Measurements from ENCODE around the gene N4BP2L1.

N4BP2L1 gene

DNA sequence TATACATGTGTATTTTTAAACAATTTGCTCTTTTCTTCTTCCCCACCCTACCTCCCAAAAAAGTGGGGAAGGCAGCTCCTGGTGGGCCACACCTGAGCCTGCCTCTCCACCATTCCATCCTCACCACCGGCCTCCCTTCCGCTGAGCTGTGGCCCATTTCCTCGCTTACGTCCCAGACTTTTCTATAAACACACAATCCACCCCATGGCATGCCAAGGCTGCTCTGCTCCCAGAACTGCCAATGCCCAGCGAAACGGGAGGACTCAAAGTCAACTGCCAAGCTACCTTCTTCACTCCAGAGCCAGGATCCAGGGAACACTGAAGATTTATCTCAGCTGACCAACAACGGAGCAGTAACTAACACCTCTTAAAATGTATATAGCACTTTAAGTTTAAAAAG, 2.8 kb downstream of the N4BP2L1 start:
- TF ChIP-seq SPI1 (IDR thresholded peaks at IDR 0.05; ENCODE audit: borderline replicate concordance, low read depth) (no peak), POLR2AphosphoS5 (IDR thresholded peaks at IDR 0.05; ENCODE audit: low read depth) (no peak), GABPA (IDR thresholded peaks at IDR 0.05; ENCODE audit: low read depth) (no peak)
- TF ChIP-seq, protein P1, sequence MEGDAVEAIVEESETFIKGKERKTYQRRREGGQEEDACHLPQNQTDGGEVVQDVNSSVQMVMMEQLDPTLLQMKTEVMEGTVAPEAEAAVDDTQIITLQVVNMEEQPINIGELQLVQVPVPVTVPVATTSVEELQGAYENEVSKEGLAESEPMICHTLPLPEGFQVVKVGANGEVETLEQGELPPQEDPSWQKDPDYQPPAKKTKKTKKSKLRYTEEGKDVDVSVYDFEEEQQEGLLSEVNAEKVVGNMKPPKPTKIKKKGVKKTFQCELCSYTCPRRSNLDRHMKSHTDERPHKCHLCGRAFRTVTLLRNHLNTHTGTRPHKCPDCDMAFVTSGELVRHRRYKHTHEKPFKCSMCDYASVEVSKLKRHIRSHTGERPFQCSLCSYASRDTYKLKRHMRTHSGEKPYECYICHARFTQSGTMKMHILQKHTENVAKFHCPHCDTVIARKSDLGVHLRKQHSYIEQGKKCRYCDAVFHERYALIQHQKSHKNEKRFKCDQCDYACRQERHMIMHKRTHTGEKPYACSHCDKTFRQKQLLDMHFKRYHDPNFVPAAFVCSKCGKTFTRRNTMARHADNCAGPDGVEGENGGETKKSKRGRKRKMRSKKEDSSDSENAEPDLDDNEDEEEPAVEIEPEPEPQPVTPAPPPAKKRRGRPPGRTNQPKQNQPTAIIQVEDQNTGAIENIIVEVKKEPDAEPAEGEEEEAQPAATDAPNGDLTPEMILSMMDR (IDR thresholded peaks at IDR 0.05; ENCODE audit: insufficient read depth, low read length) = no peak
- TF ChIP-seq, protein P2, sequence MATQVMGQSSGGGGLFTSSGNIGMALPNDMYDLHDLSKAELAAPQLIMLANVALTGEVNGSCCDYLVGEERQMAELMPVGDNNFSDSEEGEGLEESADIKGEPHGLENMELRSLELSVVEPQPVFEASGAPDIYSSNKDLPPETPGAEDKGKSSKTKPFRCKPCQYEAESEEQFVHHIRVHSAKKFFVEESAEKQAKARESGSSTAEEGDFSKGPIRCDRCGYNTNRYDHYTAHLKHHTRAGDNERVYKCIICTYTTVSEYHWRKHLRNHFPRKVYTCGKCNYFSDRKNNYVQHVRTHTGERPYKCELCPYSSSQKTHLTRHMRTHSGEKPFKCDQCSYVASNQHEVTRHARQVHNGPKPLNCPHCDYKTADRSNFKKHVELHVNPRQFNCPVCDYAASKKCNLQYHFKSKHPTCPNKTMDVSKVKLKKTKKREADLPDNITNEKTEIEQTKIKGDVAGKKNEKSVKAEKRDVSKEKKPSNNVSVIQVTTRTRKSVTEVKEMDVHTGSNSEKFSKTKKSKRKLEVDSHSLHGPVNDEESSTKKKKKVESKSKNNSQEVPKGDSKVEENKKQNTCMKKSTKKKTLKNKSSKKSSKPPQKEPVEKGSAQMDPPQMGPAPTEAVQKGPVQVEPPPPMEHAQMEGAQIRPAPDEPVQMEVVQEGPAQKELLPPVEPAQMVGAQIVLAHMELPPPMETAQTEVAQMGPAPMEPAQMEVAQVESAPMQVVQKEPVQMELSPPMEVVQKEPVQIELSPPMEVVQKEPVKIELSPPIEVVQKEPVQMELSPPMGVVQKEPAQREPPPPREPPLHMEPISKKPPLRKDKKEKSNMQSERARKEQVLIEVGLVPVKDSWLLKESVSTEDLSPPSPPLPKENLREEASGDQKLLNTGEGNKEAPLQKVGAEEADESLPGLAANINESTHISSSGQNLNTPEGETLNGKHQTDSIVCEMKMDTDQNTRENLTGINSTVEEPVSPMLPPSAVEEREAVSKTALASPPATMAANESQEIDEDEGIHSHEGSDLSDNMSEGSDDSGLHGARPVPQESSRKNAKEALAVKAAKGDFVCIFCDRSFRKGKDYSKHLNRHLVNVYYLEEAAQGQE (IDR thresholded peaks at IDR 0.05; ENCODE audit: insufficient replicate concordance, low read depth) = no peak
- Histone ChIP-seq H3K4me3 (replicated peaks; ENCODE audit: insufficient read depth, low read length) (no peak overlapping the region), H3K27me3 (ENCODE audit: insufficient read depth, poor library complexity, severe bottlenecking) (no peaks in the 10 kb centered on the region), H3K27ac (replicated peaks) (no peak overlapping the region)
- DNase-seq (ENCODE audit: low read depth in 1 of 2, low spot score in 1 of 2) = no peak

DNA sequence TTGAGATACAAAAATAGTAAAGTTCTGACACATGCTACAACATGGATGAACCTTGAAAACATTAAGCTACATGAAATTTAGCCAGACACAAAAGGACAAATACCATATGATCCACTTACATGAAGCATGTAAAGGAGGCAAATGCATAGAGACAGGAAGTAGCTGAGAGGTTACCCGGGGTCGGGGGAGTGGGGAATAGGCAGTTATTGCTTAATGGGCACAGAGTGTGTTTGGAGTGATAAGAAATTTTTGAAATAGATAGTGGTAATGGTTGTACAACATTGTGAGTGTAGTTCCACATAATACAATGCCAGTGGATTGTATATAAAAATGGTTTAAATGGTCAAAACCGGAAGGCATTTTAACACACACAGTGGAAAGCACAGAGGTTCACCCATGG, 4.3 kb downstream of the N4BP2L1 start:
- Histone ChIP-seq H3K27me3 (ENCODE audit: insufficient read depth, poor library complexity, severe bottlenecking) (no peaks in the 10 kb centered on the region), H3K4me3 (replicated peaks; ENCODE audit: insufficient read depth, low read length) (no peak overlapping the region), H3K27ac (replicated peaks) (peak overlapping the region; percentile 40)
- peak; percentile 39 to 89 for DNase-seq (ENCODE audit: low read depth in 1 of 2, low spot score in 1 of 2)
- peak; percentile 67; the same call in 1 of the 2 replicates for TF ChIP-seq SPI1 (IDR thresholded peaks at IDR 0.05; ENCODE audit: borderline replicate concordance, low read depth)
- TF ChIP-seq, protein P2 (IDR thresholded peaks at IDR 0.05; ENCODE audit: insufficient replicate concordance, low read depth) = no peak
- peak; percentile 71 for TF ChIP-seq POLR2AphosphoS5 (IDR thresholded peaks at IDR 0.05; ENCODE audit: low read depth)

DNA sequence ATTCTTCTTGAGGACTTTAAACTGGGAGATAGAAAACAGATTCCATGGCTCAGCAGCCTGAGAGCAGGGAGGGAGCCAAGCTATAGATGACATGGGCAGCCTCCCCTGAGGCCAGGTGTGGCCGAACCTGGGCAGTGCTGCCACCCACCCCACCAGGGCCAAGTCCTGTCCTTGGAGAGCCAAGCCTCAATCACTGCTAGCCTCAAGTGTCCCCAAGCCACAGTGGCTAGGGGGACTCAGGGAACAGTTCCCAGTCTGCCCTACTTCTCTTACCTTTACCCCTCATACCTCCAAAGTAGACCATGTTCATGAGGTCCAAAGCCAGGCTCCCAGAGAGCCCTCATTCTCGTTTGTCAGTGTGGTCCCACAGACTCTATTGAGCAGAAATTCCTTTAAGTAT, 8.1 kb downstream of the N4BP2L1 start:
- Histone ChIP-seq H3K27ac (replicated peaks) (no peak overlapping the region), H3K4me3 (replicated peaks; ENCODE audit: insufficient read depth, low read length) (no peak overlapping the region), H3K27me3 (ENCODE audit: insufficient read depth, poor library complexity, severe bottlenecking) (no peaks in the 10 kb centered on the region)
- no peak for TF ChIP-seq POLR2AphosphoS5 (IDR thresholded peaks at IDR 0.05; ENCODE audit: low read depth)
- no peak for TF ChIP-seq SPI1 (IDR thresholded peaks at IDR 0.05; ENCODE audit: borderline replicate concordance, low read depth)
- no peak for TF ChIP-seq GABPA (IDR thresholded peaks at IDR 0.05; ENCODE audit: low read depth)
- TF ChIP-seq, protein P1 (IDR thresholded peaks at IDR 0.05; ENCODE audit: insufficient read depth, low read length) = no peak
- TF ChIP-seq, protein P2 (IDR thresholded peaks at IDR 0.05; ENCODE audit: insufficient replicate concordance, low read depth) = no peak
- DNase-seq (ENCODE audit: low read depth in 1 of 2, low spot score in 1 of 2) = no peak

Measured in HL-60 (cell line).